IMR-90 (cell line): ENCODE measurements around the gene CALN1. TPM values are rescaled to one million over a fixed set of nuclear protein-coding genes. Genes with fewer than 3 reads are reported as not detected.

Experiments used
- ATAC-seq: fragments of 200-7000 bp; cut with Tn5 transposase; 2 replicates; pipeline ENCODE4 v1.9.1; 2020; ENCODE audit warnings: low read depth, mild to moderate bottlenecking, moderate library complexity
- BruUV-seq: library from RNA; stranded (reverse); fragments of 400-500 nt; replicated peaks from 2 replicates; lab custom pipeline; 2021; lab: Mats Ljungman, UMichigan
- CTCF ChIA-PET: fragments of 300-600 bp; formaldehyde crosslinking; extraction: SDS; loops from one replicate; lab custom pipeline; 2021; ENCODE audit warnings: antibody characterized with exemption; lab: Yijun Ruan, JAX
- POLR2A ChIA-PET: fragments of 300-600 bp; sonication (Branson Sonifier 250); formaldehyde crosslinking; loops from one replicate; lab custom pipeline; 2022; ENCODE audit warnings: antibody characterized with exemption; ENCODE audit not compliant: unreplicated experiment; lab: Charles Lee
- DNase-seq: peaks from one replicate; pipeline ENCODE4 v3.0.0; 2013
- H2AFZ ChIP-seq: replicated peaks from 2 replicates; pipeline ENCODE3; 2013; ENCODE audit warnings: low read length, mild to moderate bottlenecking; ENCODE audit not compliant: poor library complexity
- H2AK5ac ChIP-seq: 2 replicates; pipeline ENCODE4 v1.6.1; 2013; ENCODE audit warnings: low read depth, low read length, inconsistent platforms
- H2AK9ac ChIP-seq: replicated peaks from 2 replicates; pipeline ENCODE3; 2013; ENCODE audit warnings: mild to moderate bottlenecking, low read depth, low read length, moderate library complexity; ENCODE audit not compliant: poor library complexity
- H2BK120ac ChIP-seq: 2 replicates; pipeline ENCODE4 v1.6.1; 2013; ENCODE audit warnings: low read depth, low read length, inconsistent platforms
- H2BK15ac ChIP-seq: 3 replicates; pipeline ENCODE4 v1.6.1; 2013; ENCODE audit warnings: low read depth, low read length, inconsistent platforms
- H2BK20ac ChIP-seq: 2 replicates; pipeline ENCODE4 v1.6.1; 2013; ENCODE audit warnings: low read depth, mild to moderate bottlenecking, inconsistent platforms, low read length, moderate library complexity
- H2BK5ac ChIP-seq: 2 replicates; pipeline ENCODE4 v1.6.1; 2013; ENCODE audit warnings: mild to moderate bottlenecking, low read depth, low read length, inconsistent platforms; ENCODE audit not compliant: poor library complexity, severe bottlenecking
- H3K14ac ChIP-seq: replicated peaks from 2 replicates; pipeline ENCODE4 v1.6.1; 2013; ENCODE audit warnings: low read depth, low read length, inconsistent platforms
- H3K18ac ChIP-seq: 2 replicates; pipeline ENCODE4 v1.6.1; 2013; ENCODE audit warnings: low read depth, low read length, control low read depth
- H3K23ac ChIP-seq: 2 replicates; pipeline ENCODE4 v1.6.1; 2013; ENCODE audit warnings: low read depth, low read length, inconsistent platforms
- H3K27ac ChIP-seq: 2 replicates; pipeline ENCODE4 v1.5.1; 2013; ENCODE audit warnings: mild to moderate bottlenecking, control low read depth, low read length; ENCODE audit not compliant: insufficient read depth
- H3K27me3 ChIP-seq: 2 replicates; pipeline ENCODE4 v1.6.1; 2013; ENCODE audit warnings: low read length; ENCODE audit not compliant: control insufficient read depth, insufficient read depth
- H3K36me3 ChIP-seq: 2 replicates; pipeline ENCODE4 v1.6.1; 2013; ENCODE audit warnings: low read length, mixed read lengths; ENCODE audit not compliant: control insufficient read depth, insufficient read depth
- H3K4ac ChIP-seq: 2 replicates; pipeline ENCODE4 v1.6.1; 2013; ENCODE audit warnings: low read depth, low read length, inconsistent platforms
- H3K4me1 ChIP-seq: 2 replicates; pipeline ENCODE4 v1.6.1; 2013; ENCODE audit warnings: low read length, mixed read lengths; ENCODE audit not compliant: control insufficient read depth, insufficient read depth
- H3K4me2 ChIP-seq: 2 replicates; pipeline ENCODE4 v1.6.1; 2013; ENCODE audit warnings: low read depth, mild to moderate bottlenecking, control low read depth, low read length, moderate library complexity
- H3K4me3 ChIP-seq: 2 replicates; pipeline ENCODE4 v1.5.1; 2013; ENCODE audit warnings: low read depth, mild to moderate bottlenecking, control low read depth, low read length, moderate library complexity; ENCODE audit not compliant: insufficient read depth
- H3K56ac ChIP-seq: 2 replicates; pipeline ENCODE4 v1.6.1; 2013; ENCODE audit warnings: low read length, inconsistent platforms; ENCODE audit not compliant: insufficient read depth; ENCODE audit errors: extremely low read depth
- H3K79me1 ChIP-seq, 2 experiments: 2 replicates each; pipeline ENCODE4 v1.6.1; 2013; ENCODE audit warnings: low read length in 2 of 2, inconsistent platforms in 1 of 2, low read depth in 1 of 2
- H3K9ac ChIP-seq: 2 replicates; pipeline ENCODE4 v1.6.1; 2013; ENCODE audit warnings: low read depth, low read length, control low read depth
- H3K9me1 ChIP-seq: 2 replicates; pipeline ENCODE4 v1.6.1; 2013; ENCODE audit warnings: low read length, inconsistent platforms; ENCODE audit not compliant: insufficient read depth
- H3K9me3 ChIP-seq: 2 replicates; pipeline ENCODE4 v1.6.1; 2013; ENCODE audit warnings: low read length; ENCODE audit not compliant: control insufficient read depth, insufficient read depth
- H4K20me1 ChIP-seq: 2 replicates; pipeline ENCODE4 v1.6.1; 2013; ENCODE audit warnings: low read length, inconsistent platforms; ENCODE audit not compliant: insufficient read depth
- H4K5ac ChIP-seq: 2 replicates; pipeline ENCODE4 v1.6.1; 2013; ENCODE audit warnings: mild to moderate bottlenecking, low read depth, low read length, control low read depth
- H4K8ac ChIP-seq, 2 experiments: 2 replicates each; pipeline ENCODE4 v1.6.1; 2013; ENCODE audit warnings: low read depth in 2 of 2, low read length in 2 of 2, control low read depth in 1 of 2, inconsistent platforms in 1 of 2
- H4K91ac ChIP-seq: 2 replicates; pipeline ENCODE4 v1.6.1; 2013; ENCODE audit warnings: low read depth, low read length, inconsistent platforms; ENCODE audit not compliant: insufficient read depth
- BHLHE40 ChIP-seq: fragments of 150-350 bp; IDR thresholded peaks from 2 replicates; pipeline ENCODE4 v1.6.1; 2016; ENCODE audit warnings: mild to moderate bottlenecking, low read depth, low read length
- CEBPB ChIP-seq: IDR thresholded peaks from 2 replicates; pipeline ENCODE4 v1.6.1; 2012; ENCODE audit warnings: low read depth, low read length, improper control_type of control experiment
- CHD1 ChIP-seq: IDR thresholded peaks from 2 replicates; pipeline ENCODE4 v1.6.1; 2012; ENCODE audit warnings: low read depth, low read length, improper control_type of control experiment
- MAFK ChIP-seq: IDR thresholded peaks from 2 replicates; pipeline ENCODE4 v1.6.1; 2012; ENCODE audit warnings: low read depth, low read length, improper control_type of control experiment
- MAZ ChIP-seq: IDR thresholded peaks from 2 replicates; pipeline ENCODE4 v1.6.1; 2012; ENCODE audit warnings: low read depth, mild to moderate bottlenecking, low read length, improper control_type of control experiment, moderate library complexity, borderline replicate concordance
- MXI1 ChIP-seq: IDR thresholded peaks from 2 replicates; pipeline ENCODE4 v1.6.1; 2012; ENCODE audit warnings: low read depth, mild to moderate bottlenecking, low read length, moderate library complexity, borderline replicate concordance
- NFE2L2 ChIP-seq: fragments of 150-350 bp; IDR thresholded peaks from 2 replicates; pipeline ENCODE4 v1.6.1; 2016; ENCODE audit warnings: low read depth, mild to moderate bottlenecking, low read length
- POLR2A ChIP-seq: IDR thresholded peaks from 2 replicates; pipeline ENCODE4 v1.6.1; 2012; ENCODE audit warnings: mild to moderate bottlenecking, low read depth, low read length
- RAD21 ChIP-seq: IDR thresholded peaks from 2 replicates; pipeline ENCODE4 v1.6.1; 2012; ENCODE audit warnings: low read length, improper control_type of control experiment
- RFX5 ChIP-seq: IDR thresholded peaks from 2 replicates; pipeline ENCODE4 v1.8.0; 2012; ENCODE audit warnings: low read depth, mild to moderate bottlenecking, low read length, moderate library complexity
- SMC3 ChIP-seq: fragments of 150-350 bp; IDR thresholded peaks from 2 replicates; pipeline ENCODE4 v1.6.1; 2016; ENCODE audit warnings: low read depth, mild to moderate bottlenecking, antibody characterized with exemption, low read length, moderate library complexity
- WGBS, 2 experiments: methylation state at CpG; one replicate each; pipeline versions ENCODE4 v1.1.5 to v1.1.7; 2013; ENCODE audit warnings: missing lambda C conversion rate in 2 of 2; ENCODE audit not compliant: insufficient read length in 1 of 2; ENCODE audit errors: extremely low coverage in 2 of 2; 5-methylcytosine and 5-hydroxymethylcytosine counted together
- dilution Hi-C: fragments of 300-500 bp; cut with HindIII; formaldehyde crosslinking; loops from one replicate; pipeline ENCODE4 v1.14.3; 2018; ENCODE audit warnings: low sequenced_read_pairs; ENCODE audit not compliant: unreplicated experiment
- in situ Hi-C: fragments of 300-500 bp; cut with MboI; formaldehyde crosslinking; loops from 3 replicates; pipeline ENCODE4 v1.14.3; 2019; ENCODE audit warnings: low sequenced_read_pairs, inconsistent platforms, mixed read lengths
- intact Hi-C: fragments of 100-400 bp; cut with micrococcal nuclease; formaldehyde crosslinking; loops from 2 replicates; pipeline ENCODE4 v1.10.0; 2022
- polyA plus RNA-seq, 3 experiments: library from polyadenylated mRNA; depleted of rRNA; stranded (reverse); fragments of >200 nt; gene quantifications; 2 replicates each; pipeline ENCODE4 v1.2.3, GENCODE V29; 2012; ENCODE audit warnings: low replicate concordance in 1 of 3
- total RNA-seq: library from RNA; depleted of rRNA; stranded (reverse); fragments of >200 nt; gene quantifications from 2 replicates; pipeline ENCODE4 v1.2.3, GENCODE V29; 2012
- TF ChIP-seq, protein P1 (sequence below): fragments of 150-350 bp; IDR thresholded peaks from 2 replicates; pipeline ENCODE4 v1.6.1; 2017; ENCODE audit warnings: mild to moderate bottlenecking, antibody characterized with exemption, low read length, low read depth
- TF ChIP-seq, protein P2 (sequence below): conservative IDR thresholded peaks from 2 replicates; pipeline ENCODE4 v1.5.1; 2012; ENCODE audit warnings: mild to moderate bottlenecking, low read depth, low read length, improper control_type of control experiment
- TF ChIP-seq, protein P3 (sequence below): fragments of 150-350 bp; IDR thresholded peaks from 2 replicates; pipeline ENCODE4 v1.6.1; 2016; ENCODE audit warnings: low read depth, mild to moderate bottlenecking, low read length, moderate library complexity, borderline replicate concordance

Gene CALN1
- total and polyA plus RNA-seq, 2 of the 4 experiments (the other 2 are of a cell fraction) = not detected

DNA sequence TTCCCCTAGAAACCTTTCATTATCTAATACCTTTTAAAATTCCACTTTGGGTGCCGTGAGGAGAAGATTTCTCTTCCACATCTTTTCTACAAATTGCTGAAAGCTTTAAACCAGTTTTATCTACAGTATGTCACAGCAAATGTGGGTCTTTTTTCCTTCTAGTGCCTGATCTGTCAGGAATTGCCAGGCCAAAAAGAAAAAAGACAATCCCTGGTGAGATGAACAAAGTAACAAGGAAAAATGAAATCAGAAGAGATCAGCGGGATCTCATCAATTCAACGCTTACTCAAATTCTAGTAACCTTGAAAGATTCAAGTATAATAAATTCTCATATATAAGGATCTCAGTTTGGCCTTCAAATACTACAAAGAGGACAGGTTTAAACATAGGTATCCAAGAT lies 449.5 kb downstream of the CALN1 start:
- Histone ChIP-seq H3K14ac (no peak overlapping the region), H3K18ac (no peak overlapping the region), H2BK120ac (no peak overlapping the region), H3K4me2 (no peak overlapping the region), H4K5ac (no peak overlapping the region), H3K27ac (no peak overlapping the region), H3K9ac (no peak overlapping the region), H3K4me1 (no peaks in the 10 kb centered on the region), H2BK20ac (no peak overlapping the region), H3K79me1 (no peaks in the 10 kb centered on the region), H3K4ac (no peak overlapping the region), H3K56ac (no peak overlapping the region), H3K9me3 (peaks cover 8% of the 10 kb centered on the region), H2AK9ac (no peak overlapping the region), H2AFZ (no peak overlapping the region), H4K91ac (no peak overlapping the region), H2AK5ac (no peak overlapping the region), H3K4me3 (no peak overlapping the region), H2BK5ac (no peak overlapping the region), H3K9me1 (no peaks in the 10 kb centered on the region), H3K27me3 (no peaks in the 10 kb centered on the region), H4K20me1 (no peaks in the 10 kb centered on the region), H3K23ac (no peak overlapping the region), H3K36me3 (no peaks in the 10 kb centered on the region), H4K8ac (no peak overlapping the region), H2BK15ac (no peak overlapping the region)
- POLR2A ChIA-PET = no interaction called here
- BruUV-seq = no TSS peak
- intact Hi-C loops = no loop called here
- dilution Hi-C loops = no loop called here
- CTCF ChIA-PET = no interaction called here
- DNase-seq (no peak), ATAC-seq (no peak)
- WGBS, 2 experiments = no CpG with 5 or more reads among the region's 3 CpGs
- in situ Hi-C loops = no loop called here
- TF ChIP-seq RAD21 (no peak), MAZ (no peak), SMC3 (no peak), POLR2A (no peak), RFX5 (no peak), MXI1 (no peak), CEBPB (no peak), BHLHE40 (no peak), MAFK (no peak), NFE2L2 (no peak), CHD1 (no peak)
- TF ChIP-seq, protein P1, sequence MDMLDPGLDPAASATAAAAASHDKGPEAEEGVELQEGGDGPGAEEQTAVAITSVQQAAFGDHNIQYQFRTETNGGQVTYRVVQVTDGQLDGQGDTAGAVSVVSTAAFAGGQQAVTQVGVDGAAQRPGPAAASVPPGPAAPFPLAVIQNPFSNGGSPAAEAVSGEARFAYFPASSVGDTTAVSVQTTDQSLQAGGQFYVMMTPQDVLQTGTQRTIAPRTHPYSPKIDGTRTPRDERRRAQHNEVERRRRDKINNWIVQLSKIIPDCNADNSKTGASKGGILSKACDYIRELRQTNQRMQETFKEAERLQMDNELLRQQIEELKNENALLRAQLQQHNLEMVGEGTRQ = no peak
- TF ChIP-seq, protein P2, sequence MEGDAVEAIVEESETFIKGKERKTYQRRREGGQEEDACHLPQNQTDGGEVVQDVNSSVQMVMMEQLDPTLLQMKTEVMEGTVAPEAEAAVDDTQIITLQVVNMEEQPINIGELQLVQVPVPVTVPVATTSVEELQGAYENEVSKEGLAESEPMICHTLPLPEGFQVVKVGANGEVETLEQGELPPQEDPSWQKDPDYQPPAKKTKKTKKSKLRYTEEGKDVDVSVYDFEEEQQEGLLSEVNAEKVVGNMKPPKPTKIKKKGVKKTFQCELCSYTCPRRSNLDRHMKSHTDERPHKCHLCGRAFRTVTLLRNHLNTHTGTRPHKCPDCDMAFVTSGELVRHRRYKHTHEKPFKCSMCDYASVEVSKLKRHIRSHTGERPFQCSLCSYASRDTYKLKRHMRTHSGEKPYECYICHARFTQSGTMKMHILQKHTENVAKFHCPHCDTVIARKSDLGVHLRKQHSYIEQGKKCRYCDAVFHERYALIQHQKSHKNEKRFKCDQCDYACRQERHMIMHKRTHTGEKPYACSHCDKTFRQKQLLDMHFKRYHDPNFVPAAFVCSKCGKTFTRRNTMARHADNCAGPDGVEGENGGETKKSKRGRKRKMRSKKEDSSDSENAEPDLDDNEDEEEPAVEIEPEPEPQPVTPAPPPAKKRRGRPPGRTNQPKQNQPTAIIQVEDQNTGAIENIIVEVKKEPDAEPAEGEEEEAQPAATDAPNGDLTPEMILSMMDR = no peak
- TF ChIP-seq, protein P3, sequence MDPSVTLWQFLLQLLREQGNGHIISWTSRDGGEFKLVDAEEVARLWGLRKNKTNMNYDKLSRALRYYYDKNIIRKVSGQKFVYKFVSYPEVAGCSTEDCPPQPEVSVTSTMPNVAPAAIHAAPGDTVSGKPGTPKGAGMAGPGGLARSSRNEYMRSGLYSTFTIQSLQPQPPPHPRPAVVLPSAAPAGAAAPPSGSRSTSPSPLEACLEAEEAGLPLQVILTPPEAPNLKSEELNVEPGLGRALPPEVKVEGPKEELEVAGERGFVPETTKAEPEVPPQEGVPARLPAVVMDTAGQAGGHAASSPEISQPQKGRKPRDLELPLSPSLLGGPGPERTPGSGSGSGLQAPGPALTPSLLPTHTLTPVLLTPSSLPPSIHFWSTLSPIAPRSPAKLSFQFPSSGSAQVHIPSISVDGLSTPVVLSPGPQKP = no peak
